Neural crest cell (in vitro differentiated cells): Measurements from ENCODE around the gene ACIN1. TPM values are rescaled to one million over a fixed set of nuclear protein-coding genes. Genes with fewer than 3 reads are reported as not detected.

Experiments used
- DNase-seq: peaks from one replicate; pipeline ENCODE4 v3.0.0; 2021; ENCODE audit warnings: low read depth, mixed read lengths, low spot score
- H3K27ac Mint-ChIP-seq: one replicate; pipeline ENCODE4 v1.8.0; 2021; ENCODE audit warnings: mild to moderate bottlenecking, mixed read lengths; ENCODE audit not compliant: unreplicated experiment
- H3K27me3 Mint-ChIP-seq: 2 replicates; pipeline ENCODE4 v1.8.0; 2021; ENCODE audit warnings: low read depth, mild to moderate bottlenecking, mixed read lengths
- H3K36me3 Mint-ChIP-seq: 2 replicates; pipeline ENCODE4 v1.8.0; 2021; ENCODE audit warnings: low read depth, mild to moderate bottlenecking, mixed read lengths
- H3K4me1 Mint-ChIP-seq: 2 replicates; pipeline ENCODE4 v1.8.0; 2021; ENCODE audit warnings: mixed read lengths
- H3K4me3 Mint-ChIP-seq: one replicate; pipeline ENCODE4 v1.8.0; 2021; ENCODE audit warnings: mild to moderate bottlenecking, mixed read lengths
- H3K9me3 Mint-ChIP-seq: 2 replicates; pipeline ENCODE4 v1.8.0; 2021; ENCODE audit warnings: mixed read lengths
- CTCF ChIP-seq: fragments of 200-600 bp; sonication (generic); conservative IDR thresholded peaks from 2 replicates; pipeline ENCODE4 v1.5.0; 2021; ENCODE audit warnings: antibody characterized with exemption, mild to moderate bottlenecking
- total RNA-seq: library from RNA; stranded (reverse); gene quantifications from 2 replicates; pipeline ENCODE4 v1.2.1, GENCODE V29; 2021

ACIN1 gene
- total RNA-seq, 1 donor from 2014 or later = 352 TPM

DNA sequence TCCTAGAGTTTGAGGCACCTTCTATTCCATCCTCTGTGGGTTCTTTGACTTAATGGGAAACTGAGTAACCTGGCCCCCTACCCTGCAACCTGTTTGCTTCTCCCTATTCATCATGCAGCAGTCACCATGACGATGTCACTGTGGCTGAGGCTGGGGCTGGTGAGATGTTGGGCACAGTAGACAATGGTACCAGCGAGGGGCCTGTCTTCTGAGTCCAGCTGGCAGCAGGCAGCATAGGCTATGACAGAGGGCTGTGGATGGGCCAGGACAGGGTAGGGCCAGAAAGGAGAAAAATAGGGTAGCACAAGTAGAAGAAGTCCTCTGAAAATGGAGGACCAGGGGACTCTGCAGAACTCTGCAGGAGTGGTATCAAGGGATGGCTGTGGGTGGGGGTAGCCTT lies 7.9 kb upstream of the ACIN1 start:
- no peak for DNase-seq
- H3K27ac Mint-ChIP-seq = no peak overlapping the region
- H3K9me3 Mint-ChIP-seq = no peaks in the 10 kb centered on the region
- TF ChIP-seq CTCF = no peak
- peaks cover 9% of the 10 kb centered on the region for H3K4me1 Mint-ChIP-seq
- H3K36me3 Mint-ChIP-seq = peaks cover 2% of the 10 kb centered on the region
- peaks cover 13% of the 10 kb centered on the region for H3K27me3 Mint-ChIP-seq
- no peak overlapping the region for H3K4me3 Mint-ChIP-seq

GRCh38 chr14:23101986-23102625 lies 7.2 kb upstream of the ACIN1 start:
- Mint-ChIP-seq H3K27me3 (peaks cover 13% of the 10 kb centered on the region), H3K27ac (no peak overlapping the region), H3K9me3 (no peaks in the 10 kb centered on the region), H3K4me1 (peaks cover 10% of the 10 kb centered on the region), H3K36me3 (peaks cover 2% of the 10 kb centered on the region), H3K4me3 (no peak overlapping the region)
- no peak for DNase-seq
- no peak for TF ChIP-seq CTCF

DNA sequence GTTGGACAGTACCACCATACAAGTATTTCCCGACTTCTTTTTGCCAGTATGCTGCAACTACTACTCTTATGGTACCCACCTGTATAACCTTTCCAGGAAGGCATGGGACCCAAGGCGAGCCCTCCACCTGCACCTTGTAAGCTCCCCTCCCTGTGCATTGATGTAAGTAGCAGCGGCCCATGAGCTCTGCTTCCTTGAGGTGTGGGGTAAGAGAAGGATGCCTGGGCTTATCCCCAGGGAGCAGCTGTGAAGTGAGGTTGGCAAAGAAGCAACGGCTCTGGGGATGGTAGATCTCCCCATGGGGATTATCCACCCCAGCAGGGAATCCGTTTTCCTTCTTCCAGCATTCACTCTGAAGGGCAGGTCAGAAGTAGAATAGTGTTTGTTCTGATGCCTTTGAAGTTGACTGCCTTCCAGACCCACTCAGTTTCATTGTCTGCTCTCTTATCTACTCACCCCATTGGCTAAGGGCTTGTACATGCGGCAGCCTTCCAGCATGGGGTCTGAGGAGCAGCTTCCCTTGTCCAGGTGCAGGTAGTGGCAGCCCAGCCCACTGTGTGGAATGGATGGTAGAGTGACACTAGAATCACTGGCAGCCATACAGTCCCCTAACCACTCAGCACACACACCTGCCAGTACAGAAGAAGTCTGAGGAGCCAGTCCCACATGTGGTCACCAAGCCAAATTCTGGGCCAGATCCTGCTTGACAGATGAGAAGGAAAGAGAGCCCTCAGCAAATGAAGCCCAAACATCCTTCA lies 6.5 kb upstream of the ACIN1 start:
- no peak for DNase-seq
- H3K4me3 Mint-ChIP-seq = no peak overlapping the region
- H3K27me3 Mint-ChIP-seq = peaks cover 13% of the 10 kb centered on the region
- H3K4me1 Mint-ChIP-seq = peaks cover 18% of the 10 kb centered on the region
- no peak overlapping the region for H3K27ac Mint-ChIP-seq
- H3K9me3 Mint-ChIP-seq = no peaks in the 10 kb centered on the region
- H3K36me3 Mint-ChIP-seq = peaks cover 2% of the 10 kb centered on the region
- TF ChIP-seq CTCF = no peak

- Mint-ChIP-seq H3K9me3 (no peaks in the 10 kb centered on the region), H3K4me3 (peak overlapping the region; percentile 32)
Measured at GRCh38 chr14:23099212-23099861, 4.4 kb upstream of the ACIN1 start.

DNA sequence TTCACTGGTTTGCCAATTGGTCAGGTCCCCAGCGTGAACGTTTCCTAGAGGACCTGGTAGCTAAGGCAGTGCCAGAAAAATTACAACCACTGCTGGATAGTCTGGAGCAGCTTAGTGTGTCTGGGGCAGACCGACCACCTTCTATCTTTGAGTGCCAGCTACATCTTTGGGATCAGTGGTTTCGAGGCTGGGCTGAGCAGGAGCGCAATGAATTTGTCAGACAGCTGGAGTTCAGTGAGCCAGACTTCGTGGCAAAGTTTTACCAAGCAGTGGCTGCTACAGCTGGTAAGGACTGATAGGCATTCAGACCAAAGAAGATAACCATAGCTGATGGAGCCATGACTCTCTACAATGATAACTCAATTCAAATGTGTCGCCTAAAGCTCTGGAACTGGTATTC lies 2.9 kb upstream of the ACIN1 start:
- Mint-ChIP-seq H3K4me3 (no peak overlapping the region), H3K27me3 (peaks cover 2% of the 10 kb centered on the region), H3K9me3 (no peaks in the 10 kb centered on the region), H3K36me3 (peaks cover 2% of the 10 kb centered on the region), H3K27ac (no peak overlapping the region), H3K4me1 (peaks cover 12% of the 10 kb centered on the region)
- DNase-seq = no peak
- no peak for TF ChIP-seq CTCF

More at GRCh38 chr14:23099212-23099861, 4.4 kb upstream of the ACIN1 start:
- DNase-seq = no peak
- Mint-ChIP-seq H3K36me3 (peaks cover 2% of the 10 kb centered on the region), H3K4me1 (peaks cover 9% of the 10 kb centered on the region), H3K27me3 (peaks cover 7% of the 10 kb centered on the region), H3K27ac (no peak overlapping the region)
- TF ChIP-seq CTCF = no peak
